Stimulated activated CD8-positive, alpha-beta memory T cell treated with anti-CD3 and anti-CD28 coated beads, Interleukin-12 subunit alpha, Interleukin-12 subunit beta, amount 100 ng/mL, for 24 hours (primary cell): ENCODE results near the gene SHKBP1.
"Not testable (repeated sequence)": the region's sequence is repeated elsewhere in the genome, so short reads cannot be mapped to it uniquely, and the experiment has no call there.

Experiments used
- DNase-seq: peaks from one replicate; pipeline ENCODE4 v3.0.0-alpha.2; 2020; ENCODE audit errors: extremely low read depth

Gene SHKBP1

GRCh38 chr19:40614622-40615411 is 38.1 kb downstream of the SHKBP1 start:
- DNase-seq, result peak; percentile 90

- DNase-seq, result no peak
These were observed 39.5 kb downstream of the SHKBP1 start for GRCh38 chr19:40616178-40616577.

- no peak for DNase-seq
These were observed 40.3 kb downstream of the SHKBP1 start for GRCh38 chr19:40616941-40617340.

- no peak for DNase-seq
These were observed 41.3 kb downstream of the SHKBP1 start for GRCh38 chr19:40617961-40618360.

- no peak for DNase-seq
These were observed 42.9 kb downstream of the SHKBP1 start for GRCh38 chr19:40619333-40620160.

- DNase-seq, result no peak
These were observed 43.5 kb downstream of the SHKBP1 start for GRCh38 chr19:40620161-40620485.

- DNase-seq, result no peak
These were observed 44.6 kb downstream of the SHKBP1 start for GRCh38 chr19:40621283-40621682.

- DNase-seq, result no peak
These were observed 45.5 kb downstream of the SHKBP1 start for GRCh38 chr19:40621966-40622772.

GRCh38 chr19:40622773-40623075 is 46.1 kb downstream of the SHKBP1 start:
- DNase-seq, result no peak

- DNase-seq, result no peak
These were observed 47.0 kb downstream of the SHKBP1 start for GRCh38 chr19:40623403-40624251.

GRCh38 chr19:40624369-40625153 is 47.9 kb downstream of the SHKBP1 start:
- DNase-seq, result not testable (repeated sequence)

- no peak for DNase-seq
These were observed 48.9 kb downstream of the SHKBP1 start for GRCh38 chr19:40625406-40626120.

GRCh38 chr19:40626918-40627317 is 50.2 kb downstream of the SHKBP1 start:
- DNase-seq, result no peak

GRCh38 chr19:40627486-40628279 is 51.0 kb downstream of the SHKBP1 start:
- no peak for DNase-seq

- DNase-seq, result no peak
These were observed 52.7 kb downstream of the SHKBP1 start for GRCh38 chr19:40629346-40629745.

- no peak for DNase-seq
These were observed 54.0 kb downstream of the SHKBP1 start for GRCh38 chr19:40630571-40631160.

- DNase-seq, result no peak
These were observed 55.8 kb downstream of the SHKBP1 start for GRCh38 chr19:40632311-40633036.

- no peak for DNase-seq
These were observed 56.5 kb downstream of the SHKBP1 start for GRCh38 chr19:40633207-40633606.
